Neuron (in vitro differentiated cells): ENCODE results near the gene CLEC9A.

ENCODE experiments used
- H2AFZ ChIP-seq: one replicate; pipeline ENCODE4 v1.6.1; 2013; ENCODE audit warnings: low read depth, mild to moderate bottlenecking, inconsistent platforms, low read length, moderate library complexity
- H3K27me3 ChIP-seq: one replicate; pipeline ENCODE4 v1.6.1; 2013; ENCODE audit warnings: low read length; ENCODE audit not compliant: insufficient read depth
- H3K36me3 ChIP-seq: one replicate; pipeline ENCODE4 v1.6.1; 2013; ENCODE audit warnings: low read length; ENCODE audit not compliant: insufficient read depth
- H3K4me1 ChIP-seq: one replicate; pipeline ENCODE4 v1.6.1; 2013; ENCODE audit warnings: low read length; ENCODE audit not compliant: insufficient read depth
- H3K4me3 ChIP-seq: 2 replicates; pipeline ENCODE4 v1.5.1; 2013; ENCODE audit warnings: mild to moderate bottlenecking, low read length, moderate library complexity
- H3K9me3 ChIP-seq: one replicate; pipeline ENCODE4 v1.6.1; 2013; ENCODE audit warnings: low read length

Gene CLEC9A

GRCh38 chr12:10101042-10101579 is 70.6 kb downstream of the CLEC9A start:
- Histone ChIP-seq H3K4me3 (no peak overlapping the region), H3K27me3 (peaks cover 3% of the 10 kb centered on the region), H3K4me1 (no peaks in the 10 kb centered on the region), H3K9me3 (no peaks in the 10 kb centered on the region), H3K36me3 (no peaks in the 10 kb centered on the region), H2AFZ (no peak overlapping the region)

- no peaks in the 10 kb centered on the region for H3K9me3 ChIP-seq
- H3K4me1 ChIP-seq, result no peaks in the 10 kb centered on the region
- H2AFZ ChIP-seq, result no peak overlapping the region
- H3K4me3 ChIP-seq, result no peak overlapping the region
- peaks cover 3% of the 10 kb centered on the region for H3K27me3 ChIP-seq
- H3K36me3 ChIP-seq, result no peaks in the 10 kb centered on the region
Observed at GRCh38 chr12:10101648-10102220, 71.3 kb downstream of the CLEC9A start.

GRCh38 chr12:10102322-10102721 is 71.8 kb downstream of the CLEC9A start:
- no peaks in the 10 kb centered on the region for H3K9me3 ChIP-seq
- no peak overlapping the region for H3K4me3 ChIP-seq
- peaks cover 2% of the 10 kb centered on the region for H3K27me3 ChIP-seq
- H3K36me3 ChIP-seq, result no peaks in the 10 kb centered on the region
- H3K4me1 ChIP-seq, result no peaks in the 10 kb centered on the region
- no peak overlapping the region for H2AFZ ChIP-seq

- Histone ChIP-seq H3K4me1 (no peaks in the 10 kb centered on the region), H3K36me3 (no peaks in the 10 kb centered on the region), H3K27me3 (no peaks in the 10 kb centered on the region), H3K9me3 (no peaks in the 10 kb centered on the region), H2AFZ (no peak overlapping the region), H3K4me3 (no peak overlapping the region)
Observed at GRCh38 chr12:10110256-10110844, 79.9 kb downstream of the CLEC9A start.

GRCh38 chr12:10111451-10111850 is 81.0 kb downstream of the CLEC9A start:
- H2AFZ ChIP-seq, result no peak overlapping the region
- no peaks in the 10 kb centered on the region for H3K4me1 ChIP-seq
- H3K4me3 ChIP-seq, result no peak overlapping the region

GRCh38 chr12:10113075-10113474 is 82.6 kb downstream of the CLEC9A start:
- no peak overlapping the region for H3K4me3 ChIP-seq
- H3K36me3 ChIP-seq, result no peaks in the 10 kb centered on the region
- no peaks in the 10 kb centered on the region for H3K9me3 ChIP-seq
- no peaks in the 10 kb centered on the region for H3K4me1 ChIP-seq
- H3K27me3 ChIP-seq, result no peaks in the 10 kb centered on the region
- H2AFZ ChIP-seq, result no peak overlapping the region

More at GRCh38 chr12:10111451-10111850, 81.0 kb downstream of the CLEC9A start:
- Histone ChIP-seq H3K9me3 (no peaks in the 10 kb centered on the region), H3K36me3 (no peaks in the 10 kb centered on the region), H3K27me3 (no peaks in the 10 kb centered on the region)

- H3K9me3 ChIP-seq, result no peaks in the 10 kb centered on the region
- no peak overlapping the region for H3K4me3 ChIP-seq
- H3K27me3 ChIP-seq, result no peaks in the 10 kb centered on the region
- H3K36me3 ChIP-seq, result no peaks in the 10 kb centered on the region
- H2AFZ ChIP-seq, result no peak overlapping the region
- H3K4me1 ChIP-seq, result no peaks in the 10 kb centered on the region
Observed at GRCh38 chr12:10113920-10114319, 83.4 kb downstream of the CLEC9A start.

- Histone ChIP-seq H3K4me1 (no peaks in the 10 kb centered on the region), H3K36me3 (no peaks in the 10 kb centered on the region), H3K9me3 (no peaks in the 10 kb centered on the region), H3K4me3 (no peak overlapping the region), H3K27me3 (no peaks in the 10 kb centered on the region), H2AFZ (no peak overlapping the region)
Observed at GRCh38 chr12:10115311-10115710, 84.8 kb downstream of the CLEC9A start.
